ENCODE data around the gene SAE1. TPM values are rescaled to one million over a fixed set of nuclear protein-coding genes. Genes with fewer than 3 reads are reported as not detected.

The SAE1 gene
- total and polyA plus RNA-seq, 2 experiments from 2014 or later, result 115 to 236 TPM

DNA sequence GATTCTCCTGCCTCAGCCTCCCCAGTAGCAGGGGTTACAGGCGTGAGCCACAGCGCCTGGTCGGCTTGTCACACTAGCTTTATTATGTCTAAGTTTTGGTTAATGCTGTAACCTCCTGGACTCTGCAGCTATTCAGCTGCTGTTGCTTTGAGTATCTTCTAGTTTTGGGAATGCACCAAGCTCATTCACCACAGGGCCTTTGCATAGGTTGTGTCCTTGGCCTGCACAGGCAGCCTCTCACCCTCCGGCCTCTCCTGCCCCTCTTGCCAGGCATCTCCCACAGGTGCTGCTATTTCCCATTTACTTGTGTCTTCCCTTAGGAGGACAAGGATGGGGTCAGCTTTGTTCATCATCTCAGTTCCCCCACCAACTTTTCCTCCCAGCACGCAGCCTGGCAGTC is 123.3 kb downstream of the SAE1 start (continued):
- TF ChIP-seq, protein P1, sequence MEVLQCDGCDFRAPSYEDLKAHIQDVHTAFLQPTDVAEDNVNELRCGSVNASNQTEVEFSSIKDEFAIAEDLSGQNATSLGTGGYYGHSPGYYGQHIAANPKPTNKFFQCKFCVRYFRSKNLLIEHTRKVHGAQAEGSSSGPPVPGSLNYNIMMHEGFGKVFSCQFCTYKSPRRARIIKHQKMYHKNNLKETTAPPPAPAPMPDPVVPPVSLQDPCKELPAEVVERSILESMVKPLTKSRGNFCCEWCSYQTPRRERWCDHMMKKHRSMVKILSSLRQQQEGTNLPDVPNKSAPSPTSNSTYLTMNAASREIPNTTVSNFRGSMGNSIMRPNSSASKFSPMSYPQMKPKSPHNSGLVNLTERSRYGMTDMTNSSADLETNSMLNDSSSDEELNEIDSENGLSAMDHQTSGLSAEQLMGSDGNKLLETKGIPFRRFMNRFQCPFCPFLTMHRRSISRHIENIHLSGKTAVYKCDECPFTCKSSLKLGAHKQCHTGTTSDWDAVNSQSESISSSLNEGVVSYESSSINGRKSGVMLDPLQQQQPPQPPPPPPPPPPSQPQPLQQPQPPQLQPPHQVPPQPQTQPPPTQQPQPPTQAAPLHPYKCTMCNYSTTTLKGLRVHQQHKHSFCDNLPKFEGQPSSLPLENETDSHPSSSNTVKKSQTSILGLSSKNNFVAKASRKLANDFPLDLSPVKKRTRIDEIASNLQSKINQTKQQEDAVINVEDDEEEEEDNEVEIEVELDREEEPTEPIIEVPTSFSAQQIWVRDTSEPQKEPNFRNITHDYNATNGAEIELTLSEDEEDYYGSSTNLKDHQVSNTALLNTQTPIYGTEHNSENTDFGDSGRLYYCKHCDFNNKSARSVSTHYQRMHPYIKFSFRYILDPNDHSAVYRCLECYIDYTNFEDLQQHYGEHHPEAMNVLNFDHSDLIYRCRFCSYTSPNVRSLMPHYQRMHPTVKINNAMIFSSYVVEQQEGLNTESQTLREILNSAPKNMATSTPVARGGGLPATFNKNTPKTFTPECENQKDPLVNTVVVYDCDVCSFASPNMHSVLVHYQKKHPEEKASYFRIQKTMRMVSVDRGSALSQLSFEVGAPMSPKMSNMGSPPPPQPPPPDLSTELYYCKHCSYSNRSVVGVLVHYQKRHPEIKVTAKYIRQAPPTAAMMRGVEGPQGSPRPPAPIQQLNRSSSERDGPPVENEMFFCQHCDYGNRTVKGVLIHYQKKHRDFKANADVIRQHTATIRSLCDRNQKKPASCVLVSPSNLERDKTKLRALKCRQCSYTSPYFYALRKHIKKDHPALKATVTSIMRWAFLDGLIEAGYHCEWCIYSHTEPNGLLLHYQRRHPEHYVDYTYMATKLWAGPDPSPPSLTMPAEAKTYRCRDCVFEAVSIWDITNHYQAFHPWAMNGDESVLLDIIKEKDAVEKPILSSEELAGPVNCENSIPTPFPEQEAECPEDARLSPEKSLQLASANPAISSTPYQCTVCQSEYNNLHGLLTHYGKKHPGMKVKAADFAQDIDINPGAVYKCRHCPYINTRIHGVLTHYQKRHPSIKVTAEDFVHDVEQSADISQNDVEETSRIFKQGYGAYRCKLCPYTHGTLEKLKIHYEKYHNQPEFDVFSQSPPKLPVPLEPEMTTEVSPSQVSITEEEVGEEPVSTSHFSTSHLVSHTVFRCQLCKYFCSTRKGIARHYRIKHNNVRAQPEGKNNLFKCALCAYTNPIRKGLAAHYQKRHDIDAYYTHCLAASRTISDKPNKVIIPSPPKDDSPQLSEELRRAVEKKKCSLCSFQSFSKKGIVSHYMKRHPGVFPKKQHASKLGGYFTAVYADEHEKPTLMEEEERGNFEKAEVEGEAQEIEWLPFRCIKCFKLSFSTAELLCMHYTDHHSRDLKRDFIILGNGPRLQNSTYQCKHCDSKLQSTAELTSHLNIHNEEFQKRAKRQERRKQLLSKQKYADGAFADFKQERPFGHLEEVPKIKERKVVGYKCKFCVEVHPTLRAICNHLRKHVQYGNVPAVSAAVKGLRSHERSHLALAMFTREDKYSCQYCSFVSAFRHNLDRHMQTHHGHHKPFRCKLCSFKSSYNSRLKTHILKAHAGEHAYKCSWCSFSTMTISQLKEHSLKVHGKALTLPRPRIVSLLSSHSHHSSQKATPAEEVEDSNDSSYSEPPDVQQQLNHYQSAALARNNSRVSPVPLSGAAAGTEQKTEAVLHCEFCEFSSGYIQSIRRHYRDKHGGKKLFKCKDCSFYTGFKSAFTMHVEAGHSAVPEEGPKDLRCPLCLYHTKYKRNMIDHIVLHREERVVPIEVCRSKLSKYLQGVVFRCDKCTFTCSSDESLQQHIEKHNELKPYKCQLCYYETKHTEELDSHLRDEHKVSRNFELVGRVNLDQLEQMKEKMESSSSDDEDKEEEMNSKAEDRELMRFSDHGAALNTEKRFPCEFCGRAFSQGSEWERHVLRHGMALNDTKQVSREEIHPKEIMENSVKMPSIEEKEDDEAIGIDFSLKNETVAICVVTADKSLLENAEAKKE (CRISPR knock-in tag; IDR thresholded peaks at IDR 0.05), result no peak

DNA sequence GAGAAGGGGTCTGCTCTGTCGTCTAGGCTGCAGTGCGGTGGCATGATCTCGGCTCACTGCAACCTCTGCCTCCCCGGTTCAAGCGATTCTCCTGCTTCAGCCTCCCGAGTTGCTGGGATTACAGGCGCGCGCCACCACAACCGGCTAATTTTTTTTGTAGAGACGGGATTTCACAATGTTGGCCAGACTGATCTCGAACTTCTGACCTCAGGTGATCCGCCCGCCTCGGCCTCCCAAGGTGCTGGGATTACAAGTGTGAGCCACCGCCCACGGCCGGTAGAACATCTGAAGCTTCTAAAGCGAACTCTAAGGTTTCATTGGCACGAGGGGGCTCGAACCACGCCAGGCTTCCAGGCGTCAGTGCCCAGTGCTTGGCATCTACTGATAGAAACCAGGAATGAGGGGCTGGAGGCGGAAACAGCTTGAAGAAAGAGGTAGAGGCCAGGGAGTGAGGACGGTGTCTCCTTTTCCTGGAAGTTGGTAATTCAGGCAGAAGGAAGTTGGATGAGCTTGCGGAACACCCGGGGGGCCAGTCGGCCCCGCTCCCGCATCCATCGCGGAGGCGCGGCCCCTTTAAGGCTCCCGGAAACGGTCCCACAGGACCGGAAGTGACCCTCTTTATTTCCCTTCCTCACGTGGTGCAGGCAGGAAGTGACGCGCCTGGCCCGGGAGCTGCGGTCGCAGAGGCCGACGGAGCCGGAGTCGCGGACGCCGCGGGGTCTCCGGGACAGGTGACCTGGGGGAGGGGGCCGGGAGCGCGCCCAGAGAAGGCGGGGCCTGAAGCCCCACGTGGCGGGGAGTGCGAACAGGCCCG is 125.5 kb downstream of the SAE1 start, which contains the start of gene CCDC9:
Gene CCDC9 (plus strand): TSS at position 647 of the 814 bp plus-strand sequence. CDS start 1,876 bp downstream, outside the sequence.
- no peaks in the 10 kb centered on the region for H3K9me2 ChIP-seq (ENCODE audit: insufficient read depth)
- H3K79me2 ChIP-seq (replicated peaks; ENCODE audit: insufficient read depth), result peaks cover 15% of the 10 kb centered on the region
- peaks cover 6% of the 10 kb centered on the region for H3K36me3 ChIP-seq (ENCODE audit: insufficient read depth)
- peaks cover 14% of the 10 kb centered on the region; the same call in 1 of the 2 replicates for H3F3A ChIP-seq (replicated peaks; ENCODE audit: low read depth)
- DNase-seq (ENCODE audit: low spot score), result peak; percentile 98
- H3K4me1 Mint-ChIP-seq, result peaks cover 17% of the 10 kb centered on the region
- peak within 1 kb of the TSS; percentile 66 for H3K4me3 ChIP-seq
- H3K4me3 Mint-ChIP-seq, result peak within 1 kb of the TSS; percentile 91
- H3K4me1 ChIP-seq (ENCODE audit: insufficient read depth), result peaks cover 10% of the 10 kb centered on the region; the same call in 1 of the 2 replicates
- H3K36me3 Mint-ChIP-seq (ENCODE audit: low read depth), result peaks cover 31% of the 10 kb centered on the region
- peak within 1 kb of the TSS; percentile 98 for H3K27ac Mint-ChIP-seq
- peak within 1 kb of the TSS; percentile 90; the same call in 1 of the 2 replicates for H2AFZ ChIP-seq
- peak within 1 kb of the TSS; percentile 97 for H3K27ac ChIP-seq (ENCODE audit: low read depth)
- H3K9me3 Mint-ChIP-seq, result no peaks in the 10 kb centered on the region; the same call in 1 of the 3 replicates
- ATAC-seq, result peak; percentile 72
- H3K27me3 ChIP-seq (ENCODE audit: insufficient read depth), result no peaks in the 10 kb centered on the region
- H3K4me2 ChIP-seq, result peak within 1 kb of the TSS; percentile 92
- H4K20me1 ChIP-seq (replicated peaks; ENCODE audit: insufficient read depth), result no peaks in the 10 kb centered on the region; the same call in 1 of the 2 replicates
- H3K27me3 Mint-ChIP-seq (ENCODE audit: insufficient read depth, low read depth, poor library complexity), result peaks cover 12% of the 10 kb centered on the region
- TF ChIP-seq, protein P1 (CRISPR knock-in tag; IDR thresholded peaks at IDR 0.05), result no peak
- TF ChIP-seq, protein P2, sequence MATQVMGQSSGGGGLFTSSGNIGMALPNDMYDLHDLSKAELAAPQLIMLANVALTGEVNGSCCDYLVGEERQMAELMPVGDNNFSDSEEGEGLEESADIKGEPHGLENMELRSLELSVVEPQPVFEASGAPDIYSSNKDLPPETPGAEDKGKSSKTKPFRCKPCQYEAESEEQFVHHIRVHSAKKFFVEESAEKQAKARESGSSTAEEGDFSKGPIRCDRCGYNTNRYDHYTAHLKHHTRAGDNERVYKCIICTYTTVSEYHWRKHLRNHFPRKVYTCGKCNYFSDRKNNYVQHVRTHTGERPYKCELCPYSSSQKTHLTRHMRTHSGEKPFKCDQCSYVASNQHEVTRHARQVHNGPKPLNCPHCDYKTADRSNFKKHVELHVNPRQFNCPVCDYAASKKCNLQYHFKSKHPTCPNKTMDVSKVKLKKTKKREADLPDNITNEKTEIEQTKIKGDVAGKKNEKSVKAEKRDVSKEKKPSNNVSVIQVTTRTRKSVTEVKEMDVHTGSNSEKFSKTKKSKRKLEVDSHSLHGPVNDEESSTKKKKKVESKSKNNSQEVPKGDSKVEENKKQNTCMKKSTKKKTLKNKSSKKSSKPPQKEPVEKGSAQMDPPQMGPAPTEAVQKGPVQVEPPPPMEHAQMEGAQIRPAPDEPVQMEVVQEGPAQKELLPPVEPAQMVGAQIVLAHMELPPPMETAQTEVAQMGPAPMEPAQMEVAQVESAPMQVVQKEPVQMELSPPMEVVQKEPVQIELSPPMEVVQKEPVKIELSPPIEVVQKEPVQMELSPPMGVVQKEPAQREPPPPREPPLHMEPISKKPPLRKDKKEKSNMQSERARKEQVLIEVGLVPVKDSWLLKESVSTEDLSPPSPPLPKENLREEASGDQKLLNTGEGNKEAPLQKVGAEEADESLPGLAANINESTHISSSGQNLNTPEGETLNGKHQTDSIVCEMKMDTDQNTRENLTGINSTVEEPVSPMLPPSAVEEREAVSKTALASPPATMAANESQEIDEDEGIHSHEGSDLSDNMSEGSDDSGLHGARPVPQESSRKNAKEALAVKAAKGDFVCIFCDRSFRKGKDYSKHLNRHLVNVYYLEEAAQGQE (IDR thresholded peaks at IDR 0.05; ENCODE audit: unreplicated experiment), result no peak
- TF ChIP-seq JUNB (IDR thresholded peaks at IDR 0.05; ENCODE audit: unreplicated experiment), result no peak

Measured in GM23338 (cell line).